H1 (cell line): Measurements from ENCODE around the gene ABHD14A. TPM values are rescaled to one million over a fixed set of nuclear protein-coding genes. Genes with fewer than 3 reads are reported as not detected.
A peak's percentile ranks its signal among the peaks of the same experiment; 100 is the strongest.

Experiments
- CTCF ChIA-PET: fragments of 300-600 bp; sonication (Branson Sonifier 250); formaldehyde crosslinking; loops from one replicate; lab custom pipeline; 2021; ENCODE audit not compliant: partially characterized antibody; lab: Charles Lee
- POLR2A ChIA-PET: fragments of 300-600 bp; sonication (Branson Sonifier 250); formaldehyde crosslinking; loops from one replicate; lab custom pipeline; 2021; ENCODE audit warnings: inconsistent platforms; ENCODE audit not compliant: partially characterized antibody; lab: Charles Lee
- DNase-seq, 2 experiments: peaks; one replicate each; pipeline versions ENCODE4 v3.0.0 to v3.0.0-alpha.2; 2010 to 2022; ENCODE audit warnings: low spot score in 2 of 2, low read depth in 1 of 2, mixed read lengths in 1 of 2
- FAIRE-seq: peaks from 2 replicates; lab custom pipeline; 2011; peaks lifted over from hg19 to GRCh38; lab: Jason Lieb, UNC
- H2AFZ ChIP-seq: 2 replicates; pipeline ENCODE4 v1.8.1; 2012; ENCODE audit warnings: low read length, inconsistent platforms
- H2AK5ac ChIP-seq: 2 replicates; pipeline ENCODE4 v1.6.1; 2013; ENCODE audit warnings: low read depth, low read length
- H2BK120ac ChIP-seq: replicated peaks from 2 replicates; pipeline ENCODE3; 2013; ENCODE audit warnings: low read depth, low read length, inconsistent platforms
- H2BK12ac ChIP-seq: 2 replicates; pipeline ENCODE4 v1.6.1; 2013; ENCODE audit warnings: low read depth, low read length
- H2BK15ac ChIP-seq: 2 replicates; pipeline ENCODE4 v1.6.1; 2013; ENCODE audit warnings: low read length
- H2BK20ac ChIP-seq: 2 replicates; pipeline ENCODE4 v1.6.1; 2013; ENCODE audit warnings: low read length
- H2BK5ac ChIP-seq: 2 replicates; pipeline ENCODE4 v1.6.1; 2013; ENCODE audit warnings: low read depth, low read length
- H3K14ac ChIP-seq: 2 replicates; pipeline ENCODE4 v1.6.1; 2013; ENCODE audit warnings: inconsistent platforms; ENCODE audit not compliant: insufficient read length
- H3K18ac ChIP-seq: 2 replicates; pipeline ENCODE4 v1.6.1; 2013; ENCODE audit warnings: low read length; ENCODE audit errors: extremely low read depth
- H3K23ac ChIP-seq: 2 replicates; pipeline ENCODE4 v1.6.1; 2013; ENCODE audit warnings: inconsistent platforms; ENCODE audit not compliant: insufficient read length
- H3K23me2 ChIP-seq: 2 replicates; pipeline ENCODE4 v1.6.1; 2013; ENCODE audit warnings: low read depth, low read length
- H3K27ac ChIP-seq: 2 replicates; pipeline ENCODE4 v1.6.1; 2011; ENCODE audit warnings: low read depth, low read length, inconsistent platforms
- H3K27me3 ChIP-seq, 4 experiments: replicated peaks in 1 of 4; 1 replicate in 1 of 4; 2 replicates in 3 of 4; pipeline versions ENCODE4 v1.6.1 to v1.8.1; 2011 to 2013; ENCODE audit warnings: low read length in 3 of 4, mild to moderate bottlenecking in 3 of 4, inconsistent platforms in 2 of 4, mixed read lengths in 2 of 4, moderate library complexity in 1 of 4; ENCODE audit not compliant: control insufficient read depth in 3 of 4, insufficient read depth in 3 of 4; ENCODE audit errors: extremely low read depth in 1 of 4
- H3K36me3 ChIP-seq, 4 experiments: 2 replicates each; pipeline versions ENCODE4 v1.6.1 to v1.8.1; 2011 to 2013; ENCODE audit warnings: mild to moderate bottlenecking in 4 of 4, low read length in 3 of 4, moderate library complexity in 2 of 4, control low read depth in 1 of 4, inconsistent platforms in 1 of 4; ENCODE audit not compliant: insufficient read depth in 4 of 4, control insufficient read depth in 2 of 4
- H3K4ac ChIP-seq: replicated peaks from 2 replicates; pipeline ENCODE3; 2013; ENCODE audit warnings: low read length, low read depth, mixed read lengths, inconsistent platforms; ENCODE audit not compliant: insufficient read length
- H3K4me1 ChIP-seq, 4 experiments: replicated peaks in 1 of 4; 1 replicate in 1 of 4; 2 replicates in 3 of 4; pipeline versions ENCODE4 v1.6.1 to v1.8.1; 2011 to 2013; ENCODE audit warnings: low read length in 3 of 4, inconsistent platforms in 2 of 4, mixed read lengths in 1 of 4; ENCODE audit not compliant: insufficient read depth in 4 of 4, control insufficient read depth in 3 of 4
- H3K4me2 ChIP-seq, 2 experiments: 2 replicates each; pipeline versions ENCODE4 v1.6.1 to v1.8.1; 2011 to 2013; ENCODE audit warnings: low read depth in 2 of 2, low read length in 2 of 2, control low read depth in 1 of 2, inconsistent platforms in 1 of 2, mild to moderate bottlenecking in 1 of 2; ENCODE audit not compliant: insufficient read depth in 1 of 2
- H3K4me3 ChIP-seq, 4 experiments: fragments of 200-600, 300-600 bp in 1 of 4; sonication (generic), shearing (Covaris generic), sonication (Bioruptor Twin) in 1 of 4; 2 replicates each; pipeline versions ENCODE4 v1.5.1 to v1.8.1; 2011 to 2016; ENCODE audit warnings: low read length in 4 of 4, low read depth in 3 of 4, control low read depth in 2 of 4, inconsistent platforms in 2 of 4, mild to moderate bottlenecking in 2 of 4, mixed read lengths in 1 of 4, moderate library complexity in 1 of 4; ENCODE audit not compliant: insufficient read depth in 2 of 4; ENCODE audit errors: extremely low read depth in 1 of 4
- H3K56ac ChIP-seq: replicated peaks from 2 replicates; pipeline ENCODE3; 2013; ENCODE audit warnings: low read depth, mild to moderate bottlenecking, mixed read lengths, low read length, inconsistent platforms; ENCODE audit not compliant: insufficient read length
- H3K79me1 ChIP-seq: 2 replicates; pipeline ENCODE4 v1.6.1; 2013; ENCODE audit warnings: low read depth, low read length, control low read depth
- H3K79me2 ChIP-seq, 2 experiments: 2 replicates each; pipeline versions ENCODE4 v1.6.1 to v1.8.1; 2012 to 2013; ENCODE audit warnings: low read length in 2 of 2, mild to moderate bottlenecking in 2 of 2, inconsistent platforms in 1 of 2; ENCODE audit not compliant: insufficient read depth in 2 of 2, control insufficient read depth in 1 of 2
- H3K9ac ChIP-seq, 4 experiments: replicated peaks in 1 of 4; 1 replicate in 1 of 4; 2 replicates in 3 of 4; pipeline versions ENCODE4 v1.6.1 to v1.8.1; 2011 to 2013; ENCODE audit warnings: low read depth in 3 of 4, low read length in 3 of 4, control low read depth in 2 of 4, mild to moderate bottlenecking in 2 of 4, moderate library complexity in 2 of 4, inconsistent platforms in 1 of 4; ENCODE audit errors: extremely low read depth in 1 of 4
- H3K9me3 ChIP-seq, 2 experiments: 2 replicates each; pipeline versions ENCODE4 v1.6.1 to v1.8.1; 2012 to 2013; ENCODE audit warnings: mild to moderate bottlenecking in 2 of 2, moderate library complexity in 2 of 2, control low read depth in 1 of 2, inconsistent platforms in 1 of 2, low read depth in 1 of 2, low read length in 1 of 2, mixed read lengths in 1 of 2; ENCODE audit not compliant: insufficient read depth in 2 of 2
- H4K20me1 ChIP-seq, 2 experiments: replicated peaks in 1 of 2; 2 replicates each; pipeline versions ENCODE3 to v1.8.1; 2011 to 2013; ENCODE audit warnings: inconsistent platforms in 2 of 2, low read length in 2 of 2, mild to moderate bottlenecking in 1 of 2; ENCODE audit not compliant: insufficient read depth in 2 of 2, control insufficient read depth in 1 of 2
- H4K5ac ChIP-seq: 2 replicates; pipeline ENCODE4 v1.6.1; 2013; ENCODE audit warnings: low read length, low read depth, mixed read lengths, inconsistent platforms; ENCODE audit not compliant: insufficient read length
- H4K8ac ChIP-seq: 2 replicates; pipeline ENCODE4 v1.8.0; 2013; ENCODE audit warnings: mild to moderate bottlenecking, moderate library complexity, low read length, inconsistent platforms; ENCODE audit not compliant: insufficient read depth; ENCODE audit errors: extremely low read depth
- H4K91ac ChIP-seq: replicated peaks from 2 replicates; pipeline ENCODE3; 2013; ENCODE audit warnings: low read length, mixed read lengths, inconsistent platforms; ENCODE audit not compliant: insufficient read length
- CEBPB ChIP-seq: IDR thresholded peaks from 2 replicates; pipeline ENCODE4 v1.6.1; 2012; ENCODE audit warnings: low read depth, low read length
- CREB1 ChIP-seq: IDR thresholded peaks from 2 replicates; pipeline ENCODE4 v1.6.1; 2012; ENCODE audit warnings: inconsistent platforms
- NRF1 ChIP-seq: IDR thresholded peaks from 2 replicates; pipeline ENCODE4 v1.6.1; 2011; ENCODE audit warnings: mild to moderate bottlenecking, low read depth, low read length, improper control_type of control experiment
- RAD21 ChIP-seq, 2 experiments: IDR thresholded peaks in 1 of 2; conservative IDR thresholded peaks in 1 of 2; 2 replicates each; pipeline ENCODE4 v1.6.1; 2011; ENCODE audit warnings: low read depth in 2 of 2, low read length in 2 of 2, improper control_type of control experiment in 1 of 2, inconsistent platforms in 1 of 2, mild to moderate bottlenecking in 1 of 2, moderate library complexity in 1 of 2
- RBBP5 ChIP-seq: IDR thresholded peaks from 2 replicates; pipeline ENCODE4 v1.7.1; 2012; ENCODE audit warnings: low read depth, mild to moderate bottlenecking, inconsistent platforms, low read length, moderate library complexity, borderline replicate concordance
- RFX5 ChIP-seq: IDR thresholded peaks from 2 replicates; pipeline ENCODE4 v1.6.1; 2011; ENCODE audit warnings: low read depth, low read length, improper control_type of control experiment, borderline replicate concordance
- SAP30 ChIP-seq: fragments of 300-600 bp; sonication (generic); IDR thresholded peaks from 2 replicates; pipeline ENCODE4 v1.7.1; 2012; ENCODE audit warnings: low read length, moderate library complexity, mild to moderate bottlenecking, inconsistent platforms; ENCODE audit not compliant: insufficient read depth, insufficient replicate concordance
- SIN3A ChIP-seq, 2 experiments: IDR thresholded peaks in 1 of 2; conservative IDR thresholded peaks in 1 of 2; 2 replicates each; pipeline ENCODE4 v1.6.1; 2011 to 2012; ENCODE audit warnings: low read length in 2 of 2, improper control_type of control experiment in 1 of 2, low read depth in 1 of 2, mild to moderate bottlenecking in 1 of 2
- SIX5 ChIP-seq: IDR thresholded peaks from 2 replicates; pipeline ENCODE4 v1.6.1; 2011; ENCODE audit warnings: mild to moderate bottlenecking, low read depth, low read length
- SRF ChIP-seq: IDR thresholded peaks from 2 replicates; pipeline ENCODE4 v1.6.1; 2011; ENCODE audit warnings: mild to moderate bottlenecking, low read depth, low read length, moderate library complexity
- YY1 ChIP-seq: IDR thresholded peaks from 2 replicates; pipeline ENCODE4 v1.6.1; 2011; ENCODE audit warnings: low read depth, mild to moderate bottlenecking, low read length
- ZNF274 ChIP-seq: IDR thresholded peaks from 2 replicates; pipeline ENCODE4 v1.7.0; 2012; ENCODE audit warnings: low read length, borderline replicate concordance; ENCODE audit errors: extremely low read depth
- WGBS, 2 experiments: shearing (Covaris generic) in 1 of 2; methylation state at CpG; one replicate each; pipeline versions ENCODE4 v1.1.6 to v1.1.7; 2013 to 2015; ENCODE audit warnings: low lambda C conversion rate in 2 of 2, mixed read lengths in 2 of 2, inconsistent platforms in 1 of 2, low coverage in 1 of 2, missing lambda C conversion rate in 1 of 2; ENCODE audit not compliant: insufficient replicate concordance in 2 of 2, insufficient coverage in 1 of 2, insufficient read length in 1 of 2; ENCODE audit errors: extremely low coverage in 1 of 2, missing lambda C conversion rate in 1 of 2; 5-methylcytosine and 5-hydroxymethylcytosine counted together
- polyA plus RNA-seq, 7 experiments: library from polyadenylated mRNA; depleted of rRNA in 3 of 7; stranded (reverse) in 5 of 7; unstranded in 2 of 7; fragments of >200 nt in 5 of 7; fragments of 200-250 nt in 2 of 7; gene quantifications; 1 replicate in 5 of 7; 2 replicates in 1 of 7; 4 replicates in 1 of 7; pipeline versions ENCODE4 v1.2.1 to v1.2.3, GENCODE V29; 2011 to 2013; ENCODE audit warnings: missing spikeins in 2 of 7, mixed read lengths in 2 of 7
- total RNA-seq: library from RNA; stranded (reverse); fragmentation: NEBNext Ultra II Directional; extraction: Animal tissue kit (Norgen Biotek cat#: 25700); gene quantifications from 2 replicates; pipeline ENCODE4 v1.2.1, GENCODE V29; 2021

ABHD14A gene
- total and polyA plus RNA-seq, 2 of the 8 experiments (the other 6 are each of a cell fraction or from before 2014, with no cell fraction given) = 4.6 to 9.8 TPM

DNA sequence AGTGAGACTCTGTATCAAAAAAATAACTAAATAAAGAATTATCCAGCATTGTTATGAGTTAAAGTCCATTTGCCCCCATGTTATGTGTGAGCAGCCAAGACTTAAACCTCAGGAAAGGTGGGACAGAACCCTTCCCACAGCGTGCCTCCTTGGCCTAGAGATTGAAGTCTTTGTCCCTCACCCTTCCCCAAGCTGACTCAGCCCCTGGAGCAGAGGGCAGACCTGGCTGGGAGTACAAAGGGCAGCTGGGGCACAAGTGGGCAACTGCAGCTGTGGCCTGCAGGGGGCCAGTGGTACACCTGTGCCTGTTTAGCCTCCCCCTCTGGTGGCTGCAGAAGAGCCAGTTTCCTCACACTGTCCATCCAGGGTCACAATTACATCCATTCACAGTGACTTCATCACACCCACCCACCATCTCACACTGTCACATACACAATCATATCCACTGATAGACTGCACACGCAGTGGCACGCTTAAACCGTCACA, 7.5 kb downstream of the ABHD14A start:
- Histone ChIP-seq H4K5ac (peak overlapping the region; percentile 71), H3K18ac (peak overlapping the region; percentile 89), H3K23me2 (peaks cover 7% of the 10 kb centered on the region), H2AFZ (peak overlapping the region; percentile 52), H3K36me3 (no peaks in the 10 kb centered on the region), H4K91ac (peak overlapping the region; percentile 78), H3K9me3 (no peaks in the 10 kb centered on the region), H3K4me1 (peaks cover 0 to 12% (median 9%) of the 10 kb centered on the region in 4 experiments; a peak in 6 of 7 replicates), H3K79me2 (no peaks in the 10 kb centered on the region), H2BK120ac (no peak overlapping the region), H2BK5ac (peak overlapping the region; percentile 95), H2BK12ac (peak overlapping the region; percentile 91; the same call in 1 of the 2 replicates), H3K14ac (no peak overlapping the region), H3K4me2 (peak overlapping the region; percentile 89 to 97), H3K23ac (no peak overlapping the region), H3K9ac (peak overlapping the region in 2 of 4 experiments; percentile 1 to 30; a peak in 2 of 7 replicates), H2AK5ac (peak overlapping the region; percentile 32; the same call in 1 of the 2 replicates), H3K27ac (no peak overlapping the region), H4K8ac (peak overlapping the region; percentile 75; the same call in 1 of the 2 replicates), H4K20me1 (peaks cover 0 to 2% of the 10 kb centered on the region in 2 experiments), H3K4ac (peak overlapping the region; percentile 86), H2BK15ac (peak overlapping the region; percentile 88; the same call in 1 of the 2 replicates), H2BK20ac (peak overlapping the region; percentile 87; the same call in 1 of the 2 replicates), H3K56ac (peak overlapping the region; percentile 43), H3K27me3 (peaks cover 0 to 4% (median 0%) of the 10 kb centered on the region in 4 experiments; a peak in 3 of 7 replicates), H3K79me1 (peaks cover 7% of the 10 kb centered on the region), H3K4me3 (peak overlapping the region; percentile 53 to 63 (median 56))
- FAIRE-seq (no peak), DNase-seq (peak in 1 of 2 experiments; percentile 66)
- CTCF ChIA-PET = interaction anchor here (0.7 to 5.5 kb wide), 23 partner anchors 9 to 223 kb away, joined by 3 to 66 read pairs (median 7); partner anchors contain the start of genes ABHD14B, GPR62, PARP3 and PCBP4
- POLR2A ChIA-PET = interaction anchor here (0.8 to 29.3 kb wide), 15 partner anchors 1 to 174 kb away, joined by 3 to 923 read pairs (median 5); partner anchors contain the start of genes ABHD14A, ABHD14B, ACY1 and GPR62
- 9% methylated on average over 4 of the region's 4 CpGs; no CpG with 5 or more reads in 1 of the 2 experiments for WGBS, 2 experiments
- TF ChIP-seq SIN3A (conservative IDR thresholded peaks at IDR 0.05 in 1 of 2, IDR thresholded peaks at IDR 0.05 in 1 of 2; ENCODE audit: low read depth in 1 of 2, low read length in 2 of 2) = peak in 1 of 2 experiments; percentile 80; a peak in 2 of 4 replicates
- TF ChIP-seq SRF = no peak
- TF ChIP-seq CEBPB = no peak
- TF ChIP-seq SIX5 = no peak
- no peak for TF ChIP-seq ZNF274
- peak; percentile 21 for TF ChIP-seq SAP30
- TF ChIP-seq RFX5 = no peak
- peak; percentile 24; the same call in 1 of the 2 replicates for TF ChIP-seq YY1
- TF ChIP-seq CREB1 = 0 out of 2 replicates have a peak, but pooled peaks have one; percentile 21
- peak; percentile 25 to 41; a peak in 3 of 4 replicates for TF ChIP-seq RAD21 (IDR thresholded peaks at IDR 0.05 in 1 of 2, conservative IDR thresholded peaks at IDR 0.05 in 1 of 2; ENCODE audit: low read depth in 2 of 2, low read length in 2 of 2)
- TF ChIP-seq RBBP5 = no peak
- TF ChIP-seq NRF1 = no peak
